HG03097 (cell line): ENCODE measurements around the gene GGTLC2.
"Not testable (repeated sequence)": the region's sequence is repeated elsewhere in the genome, so short reads cannot be mapped to it uniquely, and the experiment has no call there.

Experiments used
- ATAC-seq: cut with Tn5 transposase; IDR thresholded peaks from one replicate; pipeline ENCODE4 v1.9.1; 2021; ENCODE audit not compliant: unreplicated experiment, low FRiP score

GGTLC2 gene

GRCh38 chr22:22644314-22644713 is at the start of gene GGTLC2:
Gene GGTLC2, plus strand, starts transcription at chr22:22644614. Its CDS starts 1,732 bp downstream, at chr22:22646346.
- not testable (repeated sequence) for ATAC-seq

- ATAC-seq, result no peak
Observed at GRCh38 chr22:22595001-22595835, 49.2 kb upstream of the GGTLC2 start.

GRCh38 chr22:22598144-22598543 is 46.3 kb upstream of the GGTLC2 start:
- no peak for ATAC-seq

GRCh38 chr22:22599248-22599647 is 45.2 kb upstream of the GGTLC2 start:
- ATAC-seq, result no peak

- no peak for ATAC-seq
Observed at GRCh38 chr22:22600531-22601261, 43.7 kb upstream of the GGTLC2 start.

GRCh38 chr22:22603470-22603947 is 40.9 kb upstream of the GGTLC2 start:
- no peak for ATAC-seq

GRCh38 chr22:22604326-22605073 is 39.9 kb upstream of the GGTLC2 start:
- no peak for ATAC-seq

GRCh38 chr22:22605074-22605404 is 39.4 kb upstream of the GGTLC2 start:
- ATAC-seq, result no peak

GRCh38 chr22:22608022-22608421 is 36.4 kb upstream of the GGTLC2 start:
- ATAC-seq, result not testable (repeated sequence)

- ATAC-seq, result no peak
Observed at GRCh38 chr22:22609291-22609690, 35.1 kb upstream of the GGTLC2 start.

GRCh38 chr22:22612516-22612915 is 31.9 kb upstream of the GGTLC2 start:
- no peak for ATAC-seq

GRCh38 chr22:22614065-22614464 is 30.3 kb upstream of the GGTLC2 start:
- no peak for ATAC-seq

GRCh38 chr22:22616636-22617035 is 27.8 kb upstream of the GGTLC2 start:
- peak; percentile 43 for ATAC-seq

GRCh38 chr22:22618448-22618847 is 26.0 kb upstream of the GGTLC2 start:
- no peak for ATAC-seq

- ATAC-seq, result no peak
Observed at GRCh38 chr22:22618923-22619322, 25.5 kb upstream of the GGTLC2 start.

GRCh38 chr22:22619765-22620414 is 24.5 kb upstream of the GGTLC2 start:
- ATAC-seq, result no peak

GRCh38 chr22:22628546-22629495 is 15.6 kb upstream of the GGTLC2 start:
- not testable (repeated sequence) for ATAC-seq

- not testable (repeated sequence) for ATAC-seq
Observed at GRCh38 chr22:22631223-22631652, 13.2 kb upstream of the GGTLC2 start.

- not testable (repeated sequence) for ATAC-seq
Observed at GRCh38 chr22:22632226-22632625, 12.2 kb upstream of the GGTLC2 start.
